GM11168 (cell line): Measurements from ENCODE around the gene COL15A1.

Experiments used
- in situ Hi-C: fragments of 300-500 bp; cut with MboI; formaldehyde crosslinking; loops from one replicate; pipeline ENCODE4 v1.12.0; 2022; ENCODE audit warnings: low sequenced_read_pairs; ENCODE audit not compliant: unreplicated experiment

COL15A1 gene

GRCh38 chr9:99046542-99047071 is 102.9 kb downstream of the COL15A1 start:
- in situ Hi-C loops: no loop called here

- in situ Hi-C loops: no loop called here
Measured at GRCh38 chr9:99049228-99049627, 105.5 kb downstream of the COL15A1 start.

- in situ Hi-C loops: no loop called here
Measured at GRCh38 chr9:99049641-99050040, 105.9 kb downstream of the COL15A1 start.

- in situ Hi-C loops: no loop called here
Measured at GRCh38 chr9:99050292-99050911, 106.7 kb downstream of the COL15A1 start.

GRCh38 chr9:99050924-99051323 is 107.2 kb downstream of the COL15A1 start:
- in situ Hi-C loops: no loop called here

GRCh38 chr9:99051406-99051805 is 107.7 kb downstream of the COL15A1 start:
- in situ Hi-C loops: no loop called here

GRCh38 chr9:99051851-99052250 is 108.1 kb downstream of the COL15A1 start:
- in situ Hi-C loops: no loop called here

GRCh38 chr9:99052815-99053715 is 109.4 kb downstream of the COL15A1 start:
- in situ Hi-C loops: no loop called here

GRCh38 chr9:99054581-99054980 is 110.9 kb downstream of the COL15A1 start:
- in situ Hi-C loops: no loop called here

GRCh38 chr9:99055384-99055783 is 111.7 kb downstream of the COL15A1 start:
- in situ Hi-C loops: no loop called here

- in situ Hi-C loops: no loop called here
Measured at GRCh38 chr9:99056186-99056585, 112.5 kb downstream of the COL15A1 start.

GRCh38 chr9:99056886-99057664 is 113.4 kb downstream of the COL15A1 start:
- in situ Hi-C loops: no loop called here

GRCh38 chr9:99057665-99058625 is 114.2 kb downstream of the COL15A1 start:
- in situ Hi-C loops: no loop called here

GRCh38 chr9:99058964-99059921 is 115.5 kb downstream of the COL15A1 start:
- in situ Hi-C loops: no loop called here

GRCh38 chr9:99060621-99061020 is 116.9 kb downstream of the COL15A1 start:
- in situ Hi-C loops: no loop called here

- in situ Hi-C loops: no loop called here
Measured at GRCh38 chr9:99062549-99062948, 118.8 kb downstream of the COL15A1 start.

GRCh38 chr9:99063522-99063921 is 119.8 kb downstream of the COL15A1 start:
- in situ Hi-C loops: no loop called here

GRCh38 chr9:99066571-99066970 is 122.9 kb downstream of the COL15A1 start:
- in situ Hi-C loops: no loop called here
